Activated CD8-positive, alpha-beta memory T cell treated with anti-CD3 and anti-CD28 coated beads for 4 hours (primary cell): ENCODE measurements around the gene NLRP3.
"Not testable (repeated sequence)": the region's sequence is repeated elsewhere in the genome, so short reads cannot be mapped to it uniquely, and the experiment has no call there.

Experiments used
- DNase-seq, 2 donors: peaks; one replicate each; pipeline ENCODE4 v3.0.0-alpha.2; 2020; ENCODE audit warnings: low read depth in 2 of 2

The NLRP3 gene

GRCh38 chr1:247415423-247416361 lies at the start of gene NLRP3:
Gene NLRP3 (plus strand): TSS chr1:247416173. CDS start chr1:247418801, 2,628 bp downstream.
- no peak for DNase-seq

DNA sequence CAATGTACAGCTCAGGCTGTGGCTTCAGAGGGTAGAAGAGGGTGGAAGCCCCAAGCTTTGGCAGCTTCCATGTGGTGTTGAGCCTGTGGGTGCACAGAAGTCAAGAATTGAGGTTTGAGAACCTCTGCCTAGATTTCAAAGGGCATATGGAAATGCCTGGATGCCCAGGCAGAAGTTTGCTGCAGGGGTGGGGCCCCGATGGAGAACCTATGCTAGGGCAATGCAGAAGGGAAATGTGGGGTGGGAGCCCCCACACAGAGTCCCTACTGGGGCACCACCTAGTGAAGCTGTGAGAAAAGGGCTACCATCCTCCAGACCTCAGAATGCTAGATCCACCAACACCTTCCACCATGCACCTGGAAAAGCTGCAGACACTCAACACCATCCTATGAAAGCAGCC lies 49.6 kb upstream of the NLRP3 start:
- DNase-seq: not testable (repeated sequence)

- DNase-seq: no peak
Measured at GRCh38 chr1:247366926-247367645, 48.9 kb upstream of the NLRP3 start.

DNA sequence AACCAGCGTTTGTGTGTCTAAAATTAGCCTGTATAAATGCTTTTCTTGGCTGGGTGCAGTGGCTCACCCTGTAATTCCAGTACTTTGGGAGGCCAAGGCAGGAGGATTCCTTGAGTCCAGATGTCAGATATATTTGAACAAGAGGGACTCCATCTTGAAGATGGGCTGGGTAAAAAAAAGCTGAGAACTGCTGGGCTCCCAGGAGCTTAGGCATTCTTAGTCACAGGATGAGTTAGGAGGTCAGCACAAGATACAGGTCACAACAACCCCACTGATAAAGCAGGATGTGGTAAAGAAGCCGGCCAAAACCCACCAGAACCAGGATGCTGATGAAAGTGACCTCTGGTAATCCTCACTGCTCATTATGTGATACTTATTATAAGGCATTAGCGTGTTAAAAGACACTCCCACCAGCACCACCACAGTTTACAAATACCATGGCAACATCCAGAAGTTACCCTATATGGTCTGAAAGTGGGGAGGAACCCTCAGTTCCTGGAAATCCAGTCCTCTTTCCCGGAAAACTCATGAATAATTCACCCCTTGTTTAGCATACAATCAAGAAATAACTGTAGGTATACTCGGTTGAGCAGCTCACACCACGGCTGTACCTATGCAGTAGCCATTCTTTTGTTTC lies 48.1 kb upstream of the NLRP3 start:
- DNase-seq: no peak

- no peak for DNase-seq
Measured at GRCh38 chr1:247368490-247369145, 47.4 kb upstream of the NLRP3 start.

DNA sequence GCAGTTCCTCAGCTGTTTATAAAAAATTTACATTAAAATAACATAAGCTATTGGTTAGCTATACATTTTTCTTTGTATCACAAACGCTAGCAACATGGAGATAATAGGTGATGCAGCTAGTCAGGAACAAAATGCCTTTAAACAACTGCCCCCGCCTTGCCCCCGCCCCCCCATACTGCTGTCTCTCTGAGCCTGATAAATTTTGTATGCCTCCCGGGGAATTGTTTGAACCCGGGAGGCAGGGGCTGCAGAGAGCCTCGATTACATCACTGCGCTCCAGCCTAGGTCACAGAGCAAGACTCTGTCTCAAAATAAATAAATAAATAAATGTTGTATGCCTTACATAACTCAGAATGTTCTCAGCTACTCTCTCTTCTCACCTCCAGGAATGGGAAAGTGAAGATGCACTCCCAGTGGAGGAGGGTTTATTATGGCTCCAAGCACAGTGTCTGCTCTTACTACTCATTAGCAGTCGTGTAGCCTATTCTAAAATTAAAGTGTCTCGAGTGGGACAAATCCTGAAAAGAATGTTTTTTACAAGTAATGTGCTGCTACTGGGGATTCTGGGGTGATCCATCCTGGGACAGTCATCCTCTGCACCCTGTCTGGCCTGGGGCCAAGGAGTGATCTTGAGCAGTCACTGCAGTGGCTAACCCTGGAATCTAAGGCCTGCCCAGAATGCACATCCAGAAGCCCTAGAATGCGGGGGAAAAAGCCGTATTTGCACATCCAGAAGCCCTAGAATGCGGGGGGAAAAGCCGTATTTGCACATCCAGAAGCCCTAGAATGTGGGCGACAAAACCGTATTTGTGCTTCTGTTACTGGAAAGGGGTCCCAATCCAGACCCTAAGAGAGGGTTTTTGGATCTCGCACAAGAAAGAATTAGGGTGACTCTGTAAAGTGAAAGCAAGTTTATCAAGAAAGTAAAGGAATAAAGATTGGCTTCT lies 44.9 kb upstream of the NLRP3 start:
- no peak for DNase-seq

DNA sequence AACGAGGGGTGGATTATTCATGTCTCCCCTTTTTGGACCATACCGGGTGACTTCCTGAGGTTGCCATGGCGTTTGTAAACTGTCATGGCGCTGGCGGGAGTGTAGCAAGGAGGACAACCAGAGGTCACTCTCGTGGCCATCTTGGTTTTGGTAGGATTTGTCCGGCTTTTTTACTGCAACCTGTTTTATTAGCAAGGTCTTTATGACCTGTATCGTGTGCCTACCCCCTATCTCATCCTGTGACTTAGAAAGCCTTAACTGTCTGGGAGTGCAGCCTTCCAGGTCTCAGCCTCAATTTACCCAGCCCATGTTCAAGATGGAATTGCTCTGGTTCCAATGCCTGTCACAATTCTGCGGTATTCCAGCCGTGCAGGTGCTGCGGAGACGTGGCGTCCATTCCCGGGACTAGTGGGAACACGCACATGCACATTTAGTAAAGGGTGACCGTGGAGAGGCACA lies 44.1 kb upstream of the NLRP3 start:
- no peak for DNase-seq

DNA sequence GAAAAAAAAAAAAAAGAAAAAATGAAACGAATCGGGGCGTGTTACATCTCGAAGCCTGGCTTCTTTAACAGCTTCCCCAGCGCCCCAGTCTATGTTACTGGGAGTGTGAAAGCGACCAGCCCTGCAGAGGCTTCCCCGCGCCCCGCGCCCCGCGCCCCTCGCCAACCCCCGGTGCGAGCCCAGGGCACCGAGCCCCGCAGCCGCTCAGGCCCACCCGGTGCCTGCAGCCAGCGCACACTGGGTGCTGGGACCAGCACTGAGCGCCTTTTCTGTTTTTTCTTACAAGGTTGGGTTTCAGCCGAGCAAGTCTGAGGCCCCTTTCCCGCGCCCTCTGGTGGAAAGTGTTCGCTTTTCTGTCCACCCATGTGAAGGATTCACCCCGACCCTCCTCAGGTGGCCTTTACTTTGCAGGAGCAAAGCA lies 42.2 kb upstream of the NLRP3 start:
- peak; percentile 15 to 17 for DNase-seq

DNA sequence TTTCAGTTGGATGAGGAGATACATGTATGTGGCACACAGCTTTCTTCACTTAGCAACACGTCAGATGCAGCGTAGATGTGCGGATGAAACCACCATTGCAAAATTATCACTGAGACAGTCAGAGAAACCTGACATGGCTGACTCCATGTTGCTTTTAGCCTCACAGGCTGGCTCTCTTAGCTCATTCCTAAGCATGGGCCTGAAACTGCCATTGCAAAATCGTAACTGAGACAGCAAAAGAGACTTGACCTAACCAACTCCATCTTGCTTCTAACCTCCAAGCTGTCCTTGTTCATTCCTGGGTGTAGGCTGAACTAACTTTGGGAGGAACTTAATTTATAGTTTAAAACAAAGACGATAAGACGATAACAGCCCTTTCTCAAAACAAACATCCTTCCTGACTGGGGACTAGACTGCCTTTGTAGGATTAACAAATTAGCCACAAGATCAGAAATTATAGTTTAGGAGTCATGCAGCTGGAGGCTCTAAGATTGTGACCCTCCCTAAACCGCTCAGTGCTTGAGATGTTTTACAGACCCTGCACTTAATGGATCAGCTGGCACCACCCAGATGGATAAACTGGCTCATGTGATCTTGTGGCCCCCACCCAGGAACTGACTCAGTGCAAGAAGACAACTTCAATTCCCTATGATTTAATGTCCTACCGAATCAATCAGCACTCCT lies 41.2 kb upstream of the NLRP3 start:
- DNase-seq: not testable (repeated sequence)

DNA sequence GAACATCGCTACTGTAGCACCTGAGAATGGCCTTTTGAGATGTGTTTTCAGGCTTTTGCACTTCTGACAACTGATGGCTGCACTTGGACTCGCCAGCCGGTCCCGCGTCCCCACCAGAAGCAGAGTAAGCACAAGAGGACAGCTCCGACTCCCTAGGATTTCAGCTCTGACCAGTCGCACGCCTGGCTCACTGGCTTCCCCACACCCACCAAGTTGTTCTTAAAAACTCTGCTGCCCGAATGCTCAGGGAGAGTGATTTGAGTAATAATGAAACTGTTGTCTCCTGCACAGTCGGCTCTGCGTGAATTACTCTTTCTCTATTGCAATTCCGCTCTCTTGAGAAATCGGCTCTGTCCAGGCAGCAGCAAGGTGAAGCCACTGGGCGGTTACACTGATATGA lies 40.2 kb upstream of the NLRP3 start:
- DNase-seq: no peak

- DNase-seq: no peak
Measured at GRCh38 chr1:247376659-247377058, 39.3 kb upstream of the NLRP3 start.

DNA sequence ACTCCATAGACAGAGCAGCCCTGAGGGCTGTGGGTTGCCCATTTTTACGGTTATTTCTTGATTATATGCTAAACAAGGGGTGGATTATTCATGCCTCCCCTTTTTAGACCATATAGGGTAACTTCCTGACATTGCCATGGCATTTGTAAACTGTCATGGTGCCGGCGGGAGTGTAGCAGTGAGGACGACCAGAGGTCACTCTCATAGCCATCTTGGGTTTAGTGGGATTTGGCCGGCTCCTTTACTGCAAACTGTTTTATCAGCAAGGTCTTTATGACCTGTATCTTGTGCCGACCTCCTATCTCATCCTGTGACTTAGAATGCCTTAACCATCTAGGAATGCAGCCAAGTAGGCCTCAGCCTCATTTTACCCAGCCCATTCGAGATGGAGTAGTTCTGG lies 38.3 kb upstream of the NLRP3 start:
- not testable (repeated sequence) for DNase-seq

GRCh38 chr1:247378334-247379073 lies 37.5 kb upstream of the NLRP3 start:
- no peak for DNase-seq

GRCh38 chr1:247385283-247385682 lies 30.7 kb upstream of the NLRP3 start:
- no peak for DNase-seq

DNA sequence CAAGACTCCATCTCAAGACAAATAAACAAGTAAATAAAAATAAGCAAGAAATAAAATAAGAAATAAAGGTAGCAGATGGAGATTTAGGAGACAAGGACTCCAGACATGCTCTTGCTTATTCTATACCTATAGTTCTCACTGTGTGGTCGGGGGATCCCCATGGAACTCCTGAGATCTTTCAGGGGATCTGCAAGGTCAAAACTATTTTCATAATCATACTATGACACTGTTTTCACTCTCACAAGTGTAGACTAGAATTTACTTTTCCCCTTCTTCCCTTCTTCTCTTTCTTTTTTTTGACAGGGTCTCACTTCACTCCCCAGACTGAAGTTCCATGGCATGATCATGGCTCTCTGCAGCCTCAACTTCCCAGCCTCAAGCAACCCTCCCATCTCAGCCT lies 29.8 kb upstream of the NLRP3 start:
- DNase-seq: no peak

GRCh38 chr1:247386687-247387086 lies 29.3 kb upstream of the NLRP3 start:
- no peak for DNase-seq

GRCh38 chr1:247387096-247387495 lies 28.9 kb upstream of the NLRP3 start:
- no peak for DNase-seq

- DNase-seq: no peak
Measured at GRCh38 chr1:247387565-247387964, 28.4 kb upstream of the NLRP3 start.

- DNase-seq: peak; percentile 65 to 70
Measured at GRCh38 chr1:247390116-247390791, 25.7 kb upstream of the NLRP3 start.
